CMK (cell line): ENCODE data around the gene MAP3K7CL.
"Not testable (repeated sequence)": the region's sequence is repeated elsewhere in the genome, so short reads cannot be mapped to it uniquely, and the experiment has no call there.

Source experiments
- DNase-seq: peaks from one replicate; pipeline ENCODE4 v3.0.0-alpha.2; 2010; ENCODE audit warnings: low read depth

MAP3K7CL gene

DNA sequence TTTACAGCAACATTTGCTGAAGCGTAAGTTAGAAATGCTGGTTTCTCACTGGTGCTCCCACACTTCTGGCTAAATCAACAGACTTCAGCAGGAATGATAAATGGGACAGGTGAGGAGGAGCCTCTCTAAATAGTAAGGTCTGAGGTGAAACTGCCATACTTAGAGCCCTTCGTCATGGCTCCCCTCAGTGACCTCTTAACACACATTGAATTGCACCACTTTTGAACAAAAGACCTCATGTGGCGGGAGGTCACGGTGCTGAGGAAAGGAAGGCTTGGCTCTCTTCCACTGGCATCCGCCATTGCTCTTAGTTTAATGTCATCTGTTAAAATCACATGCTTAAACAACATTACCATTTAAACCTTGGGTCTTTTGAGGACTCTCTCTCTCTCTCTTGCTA, 3.4 kb downstream of the MAP3K7CL start:
- DNase-seq, result no peak

DNA sequence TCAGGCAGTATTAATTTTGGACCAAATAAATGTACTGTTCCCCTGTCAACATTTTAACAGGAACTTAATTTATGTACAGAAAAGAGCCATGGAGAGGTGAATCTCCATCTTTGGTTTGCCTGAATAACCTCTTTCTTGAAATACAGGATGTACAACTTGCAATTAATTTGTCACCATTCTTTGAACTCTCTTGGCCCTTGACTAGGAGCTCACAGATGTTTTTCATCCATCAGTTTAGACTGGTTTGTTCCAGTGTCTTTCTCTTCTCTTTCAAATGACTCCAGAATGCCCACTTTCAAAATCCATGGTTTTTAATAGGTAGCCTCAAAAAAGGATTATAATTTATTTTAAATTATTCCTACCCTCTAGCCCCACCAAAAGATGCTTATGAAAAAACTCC, 5.0 kb downstream of the MAP3K7CL start:
- DNase-seq, result no peak

DNA sequence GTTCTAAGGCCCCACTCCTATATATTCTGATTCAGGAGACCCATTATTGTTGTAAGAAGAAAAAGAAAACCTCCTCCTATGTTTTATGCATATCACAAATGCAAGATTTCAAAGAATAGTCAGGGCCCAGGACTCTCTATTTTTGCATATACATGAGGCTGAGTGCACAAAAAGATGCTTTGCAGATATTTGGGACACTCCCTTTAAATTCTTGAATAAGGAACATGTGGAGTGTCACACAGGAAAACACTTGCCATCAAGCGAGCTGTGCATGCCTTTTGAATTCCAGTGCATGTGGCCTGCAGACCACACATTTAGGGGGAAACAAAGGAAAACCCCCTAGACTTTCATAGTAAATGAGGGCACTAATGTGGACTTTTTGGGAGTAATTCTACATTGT, 5.6 kb downstream of the MAP3K7CL start:
- DNase-seq, result no peak

DNA sequence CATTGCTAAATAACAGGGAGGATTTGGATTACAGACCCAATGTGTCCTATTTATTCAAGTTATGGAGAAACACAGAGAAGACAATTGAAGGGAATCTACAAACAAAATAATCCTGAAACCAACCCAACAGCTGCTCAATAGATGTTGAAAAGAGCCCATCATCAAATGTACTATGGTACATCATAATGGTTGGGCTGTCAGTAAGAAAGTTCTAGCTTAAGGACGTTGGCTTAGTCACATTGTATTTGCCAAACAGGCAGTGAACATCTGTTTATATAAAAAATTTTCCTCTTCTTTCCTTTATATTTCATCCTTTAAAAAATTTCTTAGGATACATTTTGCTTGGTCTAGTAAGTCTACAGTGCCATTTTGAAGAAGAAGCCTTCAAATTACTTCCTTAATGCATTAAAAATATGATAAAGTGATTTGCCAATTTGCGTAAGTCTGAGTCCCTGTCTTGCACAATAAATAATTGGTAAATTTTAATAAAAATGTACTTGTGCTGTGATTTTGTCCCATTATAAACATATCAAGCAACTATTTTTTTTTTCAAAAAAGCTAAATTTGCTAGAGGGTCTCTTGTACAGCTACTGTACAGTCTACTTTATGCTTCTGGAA, 14.4 kb downstream of the MAP3K7CL start:
- DNase-seq, result no peak

DNA sequence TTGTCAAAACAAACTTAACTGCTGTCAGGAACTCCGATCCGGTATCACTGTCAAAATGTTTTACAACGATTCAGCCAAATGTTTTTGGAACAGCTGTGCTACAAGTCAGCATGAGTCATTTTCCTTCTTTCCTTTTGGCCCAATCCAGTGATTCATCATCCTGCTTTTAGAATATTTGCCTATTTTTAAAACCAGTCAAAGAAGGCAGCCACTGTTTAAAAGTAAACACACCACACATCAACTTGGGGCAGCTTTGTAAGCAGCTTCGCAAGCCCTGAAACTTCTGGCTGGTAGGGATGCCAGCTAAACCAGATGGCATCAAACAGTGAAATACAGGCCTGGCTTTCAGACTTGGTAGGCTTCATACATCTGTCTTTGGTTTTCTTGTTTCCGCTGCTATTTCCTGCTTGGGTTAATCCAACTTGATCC, 14.9 kb downstream of the MAP3K7CL start:
- no peak for DNase-seq

DNA sequence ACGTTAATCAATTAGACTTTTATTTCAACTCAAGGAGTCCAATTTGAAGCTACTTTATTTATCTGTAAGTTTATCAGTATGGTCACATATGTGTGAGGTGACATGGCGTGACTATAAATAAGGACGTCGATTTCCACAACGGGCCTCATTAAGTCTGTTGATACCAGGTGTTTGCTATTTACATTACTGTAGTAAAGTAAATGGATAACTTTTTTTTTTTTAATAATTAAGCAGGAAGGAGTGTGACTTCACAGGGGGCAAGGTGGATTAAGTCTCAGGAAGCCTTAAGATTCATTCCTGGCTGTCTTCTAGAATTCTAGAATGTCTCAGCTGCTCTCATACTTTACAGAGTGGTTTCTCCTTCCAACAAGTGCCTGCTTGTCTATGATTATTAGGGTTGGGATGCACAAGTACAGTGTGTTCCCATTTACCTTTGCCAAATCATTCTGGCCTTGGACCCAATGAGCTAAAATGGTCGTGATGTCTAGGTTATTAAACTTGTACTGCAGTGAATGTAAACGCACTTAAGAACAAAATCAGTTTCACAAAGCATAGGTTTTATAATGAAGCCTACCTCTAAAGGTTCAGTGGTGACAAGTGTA, 15.5 kb downstream of the MAP3K7CL start:
- no peak for DNase-seq

DNA sequence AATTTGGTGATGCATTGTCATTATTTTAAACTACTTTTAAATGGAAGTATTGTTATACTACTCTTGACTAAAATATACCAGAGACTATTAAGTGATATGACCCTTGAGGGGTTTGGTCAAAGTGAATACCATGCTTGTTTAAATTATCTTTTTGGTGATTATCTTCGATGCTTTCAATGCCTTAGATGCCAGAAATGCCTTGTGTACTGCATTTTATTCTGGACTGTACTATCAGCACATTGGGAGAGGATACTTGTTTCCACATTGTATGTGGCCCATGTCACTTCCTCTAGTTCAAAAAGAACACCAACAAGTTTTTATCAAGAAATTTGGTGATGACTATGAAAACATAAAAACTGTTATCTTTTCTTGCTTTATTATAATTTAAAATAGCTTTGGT, 16.3 kb downstream of the MAP3K7CL start:
- no peak for DNase-seq

DNA sequence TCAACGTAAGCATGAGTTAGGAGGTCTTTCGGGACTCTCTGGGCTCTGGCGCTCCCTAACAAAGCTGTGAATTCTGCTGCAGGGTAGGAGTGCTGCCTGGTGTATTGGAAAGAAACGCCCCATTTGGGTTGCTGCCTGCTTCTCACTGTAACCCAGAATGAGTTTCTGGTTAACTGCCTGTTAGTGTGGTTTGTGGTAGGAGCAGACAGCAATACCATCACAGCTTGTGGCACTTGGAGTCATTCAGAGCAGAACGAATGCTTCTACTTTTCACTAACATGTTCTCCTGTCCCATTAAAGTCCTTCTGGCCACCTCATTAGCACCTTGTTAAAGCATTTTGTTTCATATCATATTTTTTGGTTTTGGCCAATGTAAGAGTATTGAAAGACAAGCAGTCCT, 18.1 kb downstream of the MAP3K7CL start:
- DNase-seq, result no peak

DNA sequence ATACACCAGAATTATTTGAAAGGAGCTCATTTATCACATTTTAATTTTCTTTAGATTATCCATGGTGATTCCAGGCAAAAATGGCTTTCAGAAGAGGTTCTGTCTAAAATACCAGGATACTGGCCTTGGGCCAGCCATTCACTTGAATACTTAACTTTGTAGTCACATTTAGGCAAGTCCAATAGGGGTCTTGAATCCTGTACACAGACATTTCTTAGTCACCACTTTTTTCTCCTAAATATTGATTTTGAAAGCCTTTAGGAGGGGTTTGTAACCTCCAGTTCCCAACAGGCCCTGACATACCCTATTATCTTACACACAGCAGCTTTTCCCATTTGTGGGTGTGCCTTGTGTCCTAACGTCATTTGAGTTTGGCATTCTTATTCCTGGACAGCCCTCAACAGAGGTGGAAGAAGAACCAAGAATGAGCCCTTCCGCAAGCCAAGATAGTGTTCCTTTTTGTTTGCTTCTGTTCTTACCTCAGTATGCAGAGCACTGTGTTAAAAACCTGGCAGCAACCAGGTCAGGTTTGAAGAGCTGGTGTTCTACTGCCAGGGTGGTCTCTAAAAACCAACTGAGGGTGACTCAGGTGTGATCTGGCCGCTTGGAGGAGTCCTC, 19.5 kb downstream of the MAP3K7CL start:
- no peak for DNase-seq

DNA sequence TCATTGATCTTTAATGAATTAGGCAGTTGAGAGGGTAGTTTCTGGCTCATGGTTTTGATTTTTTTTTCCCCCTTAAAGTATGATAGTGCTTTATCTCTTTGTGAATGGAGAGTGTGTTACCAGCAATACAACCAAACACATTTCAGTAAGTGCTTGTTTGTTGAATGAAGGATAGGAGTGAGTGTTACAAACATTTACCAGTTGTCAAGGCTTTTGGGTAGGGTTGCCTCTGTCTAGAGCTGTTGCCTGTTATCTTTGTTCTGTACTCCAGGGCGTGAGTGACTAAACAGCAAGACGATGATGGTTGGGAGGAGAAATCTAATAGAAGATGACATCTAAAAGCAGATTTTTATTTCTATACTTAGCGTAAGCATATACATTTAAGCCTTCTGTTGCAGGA, 21.5 kb downstream of the MAP3K7CL start:
- DNase-seq, result no peak

DNA sequence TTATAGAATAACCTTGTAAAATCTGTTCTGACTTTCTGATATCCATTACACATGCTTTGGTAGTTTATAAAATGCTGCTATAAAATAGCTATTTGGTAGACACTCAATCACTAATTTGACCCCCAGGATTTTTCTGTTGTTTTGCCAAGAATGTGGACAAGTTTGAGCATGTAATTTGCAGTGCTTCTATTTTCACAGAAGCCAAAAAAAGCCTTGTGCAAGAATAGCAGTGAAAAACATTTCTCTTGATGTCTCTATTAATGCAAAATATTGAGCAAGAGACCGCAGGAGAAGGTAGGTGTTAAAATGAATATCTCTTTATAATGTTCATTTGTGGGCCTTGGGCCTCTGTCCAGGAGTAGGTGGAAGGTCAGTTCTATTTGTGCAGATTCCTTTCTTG, 22.5 kb downstream of the MAP3K7CL start:
- no peak for DNase-seq

DNA sequence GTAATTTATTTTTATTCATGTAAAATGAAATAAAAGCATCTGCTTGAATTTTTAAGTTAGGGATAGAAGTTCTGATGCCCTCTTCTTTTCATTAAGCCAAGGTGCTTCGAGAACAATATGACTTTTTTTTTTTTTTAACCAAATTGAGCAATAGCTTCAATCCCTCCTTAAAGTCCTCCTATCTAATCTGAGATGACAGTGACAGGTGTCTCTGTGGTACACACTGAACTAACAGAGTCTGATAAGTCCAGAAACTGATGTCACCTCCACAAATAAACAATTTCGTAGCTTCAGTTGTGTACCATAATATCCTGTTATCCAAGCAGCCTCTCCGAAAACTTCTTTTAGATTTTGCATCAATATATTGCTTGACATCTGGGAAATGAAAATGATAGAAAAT, 23.8 kb downstream of the MAP3K7CL start:
- DNase-seq, result no peak

DNA sequence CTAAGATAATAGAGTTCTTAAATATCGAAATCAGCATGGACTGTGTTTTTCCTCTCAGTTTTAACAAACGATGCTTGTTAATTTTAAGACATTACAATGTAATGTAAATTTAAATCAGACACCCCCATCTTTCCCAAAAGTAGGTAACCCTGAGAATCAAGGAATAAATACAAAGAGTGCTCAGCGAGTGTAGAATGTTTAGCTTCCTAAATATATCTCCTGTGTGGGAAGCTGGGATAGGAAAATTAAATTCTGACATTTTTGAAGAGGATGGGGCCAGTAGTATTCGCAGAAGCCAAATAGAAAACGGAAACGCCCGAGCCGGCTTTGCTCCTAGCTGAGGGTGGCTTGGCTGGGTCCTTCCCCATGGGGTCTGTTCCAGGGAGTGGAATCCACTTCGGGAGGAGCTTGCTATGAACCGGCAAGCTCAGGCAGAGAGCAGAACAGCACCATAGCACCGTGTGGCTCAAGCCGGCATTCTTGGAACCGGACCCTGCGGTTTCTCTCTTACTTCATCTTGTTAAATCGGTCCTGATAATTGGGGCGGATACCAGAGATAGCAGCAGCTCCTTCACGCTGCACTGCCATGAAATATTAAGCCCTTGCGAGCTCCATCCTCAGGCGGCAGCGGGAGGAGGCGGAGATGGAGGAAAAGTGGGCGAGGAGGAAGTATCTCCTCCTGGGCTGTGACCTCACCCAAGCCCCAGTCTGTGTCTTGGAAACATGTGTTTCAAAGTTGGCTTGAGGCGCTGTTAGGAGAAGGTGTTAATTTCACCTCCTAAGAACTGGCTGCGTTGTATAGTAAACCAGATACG, 24.9 kb downstream of the MAP3K7CL start:
- DNase-seq, result no peak

DNA sequence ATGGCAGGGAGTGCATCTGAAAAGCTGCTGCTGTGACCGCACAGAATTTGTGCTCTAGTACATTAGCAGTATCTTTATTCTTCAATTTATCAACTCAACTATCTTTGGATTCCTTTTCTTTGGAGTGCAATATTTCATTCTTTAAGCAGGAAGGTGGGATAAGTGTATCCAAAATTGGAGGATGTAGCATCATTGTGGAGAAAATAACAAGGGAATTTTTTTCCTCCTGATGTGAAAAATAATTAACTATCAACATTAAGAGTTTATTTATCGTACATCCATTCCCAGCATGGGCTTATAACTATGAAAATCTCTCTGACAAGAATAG, 25.5 kb downstream of the MAP3K7CL start:
- DNase-seq, result no peak

DNA sequence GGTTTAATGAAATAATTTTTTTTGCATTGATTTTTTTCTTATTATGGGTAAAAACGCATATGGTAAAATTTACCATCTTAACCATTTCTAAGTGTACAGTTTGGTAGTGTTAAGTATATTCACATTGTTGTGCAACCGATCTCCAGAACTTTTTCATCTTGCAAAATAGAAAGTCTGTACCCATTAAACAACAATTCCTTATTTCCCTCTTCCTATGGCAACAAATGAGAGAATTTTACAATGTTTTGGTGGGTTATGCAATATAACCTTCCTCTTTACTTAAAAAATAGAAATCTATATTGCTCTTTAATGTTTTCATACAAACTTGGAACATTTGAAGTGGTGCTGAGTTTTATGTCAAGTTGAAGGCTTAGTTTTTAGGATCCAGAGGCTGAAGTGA, 26.6 kb downstream of the MAP3K7CL start:
- DNase-seq, result no peak

DNA sequence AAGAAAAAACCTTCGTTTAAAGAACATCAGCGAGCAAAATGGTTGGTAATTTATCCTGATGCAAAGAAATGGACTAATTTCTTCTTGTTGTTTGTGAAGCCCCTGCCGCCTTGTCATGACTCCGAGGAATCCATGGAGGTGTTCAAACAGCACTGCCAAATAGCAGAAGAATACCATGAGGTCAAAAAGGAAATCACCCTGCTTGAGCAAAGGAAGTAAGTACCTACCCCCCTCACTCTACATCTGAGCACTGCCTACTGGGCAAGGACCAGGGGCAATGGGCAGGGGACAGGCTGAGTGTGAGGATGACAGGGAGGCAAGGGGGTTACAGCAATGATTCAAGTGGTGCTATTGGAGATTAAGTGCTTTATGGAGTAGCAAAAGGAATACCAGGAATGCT, 29.4 kb downstream of the MAP3K7CL start:
- DNase-seq, result no peak

DNA sequence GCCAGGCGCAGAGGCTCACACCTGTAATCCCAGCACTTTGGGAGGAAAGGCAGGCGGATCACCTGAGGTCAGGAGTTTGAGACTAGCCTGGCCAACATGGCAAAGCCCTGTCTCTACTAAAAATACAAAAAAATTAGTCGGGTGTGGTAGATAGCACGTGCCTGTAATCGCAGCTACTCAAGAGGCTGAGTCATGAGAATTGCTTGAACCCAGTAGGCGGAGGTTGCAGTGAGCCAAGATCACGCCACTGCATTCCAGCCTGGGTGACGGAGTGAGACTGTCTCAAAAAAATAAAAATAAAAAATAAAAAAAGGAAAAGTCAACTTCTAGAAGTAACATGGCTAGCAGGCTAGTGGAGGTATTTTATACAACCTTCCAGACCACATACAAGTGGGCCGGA, 32.4 kb downstream of the MAP3K7CL start:
- DNase-seq, result not testable (repeated sequence)

DNA sequence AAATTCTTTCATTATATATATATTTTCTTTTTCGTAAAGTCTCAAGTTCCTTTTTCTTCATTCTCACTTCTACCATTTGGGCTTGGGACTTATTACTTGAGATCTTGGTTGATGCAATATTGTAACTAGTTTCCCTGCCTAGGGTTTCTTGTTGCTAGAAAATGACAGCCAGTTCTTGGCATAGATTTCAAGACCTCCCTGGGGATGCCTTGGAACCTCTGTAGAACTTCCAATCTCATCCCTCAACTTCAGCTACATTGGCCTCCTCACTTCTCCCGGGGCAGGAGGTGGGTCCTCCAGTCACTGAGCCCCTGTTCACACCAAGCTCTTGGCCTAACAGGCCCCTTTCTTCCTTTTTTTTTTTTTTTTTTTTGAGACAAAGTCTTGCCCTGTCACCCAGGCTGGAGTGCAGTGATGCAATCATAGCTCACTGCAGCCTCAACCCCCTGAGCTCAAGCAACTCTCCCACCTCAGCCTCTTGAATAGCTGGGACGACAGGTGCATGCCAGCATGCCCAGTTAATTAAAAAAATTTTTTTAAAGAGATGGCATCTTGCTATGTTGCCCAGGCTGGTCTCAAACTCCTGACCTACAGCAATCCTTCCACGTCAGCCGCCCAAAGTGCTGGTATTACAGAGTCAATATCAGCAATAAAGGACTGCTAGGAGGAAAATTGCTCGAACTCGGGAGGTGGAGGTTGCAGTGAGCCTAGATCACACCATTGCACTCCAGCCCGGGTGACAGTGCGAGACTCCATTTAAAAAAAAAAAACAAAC, 33.1 kb downstream of the MAP3K7CL start:
- DNase-seq, result no peak

DNA sequence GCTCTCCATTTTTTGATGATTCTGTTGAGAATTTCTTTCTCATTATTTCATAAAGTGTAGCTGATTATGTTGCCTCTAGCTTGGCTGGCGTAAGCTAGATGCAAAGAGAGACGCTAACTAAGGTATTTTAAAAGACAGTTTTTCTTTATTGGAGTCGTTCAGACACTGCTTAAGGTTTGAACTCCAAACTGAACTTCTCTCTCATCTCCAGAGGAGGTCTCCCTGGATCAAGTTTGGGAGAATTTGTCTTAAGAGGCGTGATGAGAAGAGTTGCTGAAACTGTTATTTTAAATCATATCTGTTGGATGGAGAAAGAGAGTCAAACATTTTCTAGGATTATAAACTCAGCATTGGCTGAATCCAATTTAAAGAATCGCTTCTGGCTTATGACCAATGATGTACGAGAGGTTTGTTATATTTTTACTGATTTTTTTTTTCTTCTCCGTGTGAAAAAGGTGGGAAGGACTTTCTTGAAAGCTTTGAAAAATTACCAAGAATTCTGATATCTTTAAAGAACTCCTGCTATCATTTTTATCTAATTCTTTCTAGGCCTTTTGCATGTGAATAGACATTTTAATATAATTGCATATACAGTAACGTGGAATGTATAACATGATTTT, 34.0 kb downstream of the MAP3K7CL start:
- peak; percentile 14 for DNase-seq

DNA sequence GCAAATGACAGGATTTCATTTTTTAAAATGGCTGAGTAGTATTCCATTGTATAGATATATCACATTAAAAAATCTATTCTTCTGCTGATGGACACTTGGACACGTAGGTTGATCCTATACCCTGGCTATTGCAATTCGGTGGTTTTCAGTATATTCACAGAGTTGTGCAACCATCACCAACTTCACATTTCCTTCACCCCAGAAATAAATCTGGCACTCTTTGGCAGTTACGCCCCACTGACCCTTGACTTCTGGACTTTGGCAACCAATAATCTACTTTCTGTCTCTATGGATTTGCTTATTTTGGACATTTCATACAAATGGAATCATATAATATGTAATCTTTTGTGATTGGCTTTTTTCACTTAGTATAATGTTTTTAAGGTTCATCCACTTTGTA, 35.9 kb downstream of the MAP3K7CL start:
- no peak for DNase-seq

DNA sequence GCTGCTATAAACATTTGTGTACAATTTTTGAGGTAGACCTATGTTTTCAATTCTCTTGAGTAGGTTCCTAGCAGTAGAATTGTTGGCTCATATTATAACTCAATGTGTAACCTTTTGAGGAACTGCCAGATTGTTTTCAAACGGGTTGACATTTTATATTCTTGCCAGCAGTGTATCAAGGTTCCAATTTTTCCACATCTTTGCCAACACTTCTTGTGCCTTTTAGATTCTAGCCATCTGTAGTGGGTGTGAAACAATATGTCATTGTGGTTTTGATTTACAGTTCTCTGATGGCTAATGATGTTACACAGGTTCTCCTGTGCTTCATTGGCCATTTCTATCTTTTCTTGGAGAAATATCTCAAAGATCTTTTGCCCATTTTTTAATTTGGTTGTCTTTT, 36.4 kb downstream of the MAP3K7CL start:
- DNase-seq, result no peak

DNA sequence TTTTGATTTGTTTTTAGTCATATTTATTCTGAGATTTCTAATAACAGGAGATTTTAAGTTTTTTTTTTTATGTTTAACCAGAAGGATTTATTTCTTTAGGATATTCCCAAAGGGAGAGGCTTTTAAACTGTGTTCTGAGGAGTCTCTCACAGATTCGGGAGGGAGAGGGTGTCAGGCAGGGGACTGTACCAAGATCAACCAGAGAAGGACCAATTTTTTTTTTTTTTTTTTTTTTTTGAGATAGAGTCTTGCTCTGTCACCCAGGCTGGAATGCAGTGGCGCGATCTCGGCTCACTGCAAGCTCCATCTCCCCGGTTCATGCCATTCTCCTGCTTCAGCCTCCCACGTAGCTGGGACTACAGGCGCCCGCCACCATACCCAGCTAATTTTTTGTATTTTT, 37.0 kb downstream of the MAP3K7CL start:
- not testable (repeated sequence) for DNase-seq
